Measurements from ENCODE around the gene CCT6A. TPM values are rescaled to one million over a fixed set of nuclear protein-coding genes. Genes with fewer than 3 reads are reported as not detected.
"Not testable (repeated sequence)": the region's sequence is repeated elsewhere in the genome, so short reads cannot be mapped to it uniquely, and the experiment has no call there.

CCT6A gene, protein sequence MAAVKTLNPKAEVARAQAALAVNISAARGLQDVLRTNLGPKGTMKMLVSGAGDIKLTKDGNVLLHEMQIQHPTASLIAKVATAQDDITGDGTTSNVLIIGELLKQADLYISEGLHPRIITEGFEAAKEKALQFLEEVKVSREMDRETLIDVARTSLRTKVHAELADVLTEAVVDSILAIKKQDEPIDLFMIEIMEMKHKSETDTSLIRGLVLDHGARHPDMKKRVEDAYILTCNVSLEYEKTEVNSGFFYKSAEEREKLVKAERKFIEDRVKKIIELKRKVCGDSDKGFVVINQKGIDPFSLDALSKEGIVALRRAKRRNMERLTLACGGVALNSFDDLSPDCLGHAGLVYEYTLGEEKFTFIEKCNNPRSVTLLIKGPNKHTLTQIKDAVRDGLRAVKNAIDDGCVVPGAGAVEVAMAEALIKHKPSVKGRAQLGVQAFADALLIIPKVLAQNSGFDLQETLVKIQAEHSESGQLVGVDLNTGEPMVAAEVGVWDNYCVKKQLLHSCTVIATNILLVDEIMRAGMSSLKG
- total RNA-seq = 73.5 TPM
- long read RNA-seq, transcript CCT6A-201 (14 exons, 2,719 nt) = major isoform, 231 of 254 reads
- long read RNA-seq, partial matches to known transcripts = 17 of 254 reads
- long read RNA-seq, other reads (novel, unspliced or antisense) = 5 of 254 reads

DNA sequence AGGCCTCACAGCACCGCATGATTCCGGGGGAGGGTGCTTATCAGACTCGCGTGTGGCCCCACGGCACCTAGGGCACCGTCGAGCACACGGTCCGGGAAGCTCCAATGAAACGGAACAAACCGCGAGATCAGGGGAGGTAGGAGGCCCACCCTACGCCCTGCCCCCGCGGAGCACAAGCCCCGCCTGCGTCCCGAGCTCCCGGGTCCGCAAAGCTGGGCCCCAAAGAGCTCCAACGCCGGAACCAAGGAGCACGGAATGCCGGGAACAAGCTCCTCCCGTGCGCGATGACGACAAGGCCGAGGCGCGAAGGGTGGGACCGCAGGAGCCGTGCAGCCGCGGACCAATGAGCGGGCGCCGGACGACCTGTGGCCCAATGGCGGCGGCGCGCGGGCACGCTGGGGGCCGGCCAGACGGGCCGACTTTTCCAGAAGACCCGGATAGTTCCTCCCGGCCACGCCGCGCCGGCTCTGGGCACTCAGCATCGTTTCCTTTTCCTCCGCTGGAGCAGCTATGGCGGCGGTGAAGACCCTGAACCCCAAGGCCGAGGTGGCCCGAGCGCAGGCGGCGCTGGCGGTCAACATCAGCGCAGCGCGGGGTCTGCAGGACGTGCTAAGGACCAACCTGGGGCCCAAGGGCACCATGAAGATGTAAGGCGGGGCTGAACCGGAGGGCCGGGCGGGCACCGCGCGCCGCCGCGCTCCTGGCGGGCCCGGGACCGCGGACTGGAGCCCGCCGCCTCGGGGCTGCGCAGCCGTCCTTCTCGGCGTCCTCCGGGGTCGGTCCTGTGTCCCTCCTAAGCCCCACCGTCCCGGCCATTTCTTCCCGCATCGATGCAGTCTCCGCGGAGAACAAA is at the start of gene CCT6A, which contains the start of gene PSPH:
Gene CCT6A, plus strand, starts transcription at position 427 of the 853 bp plus-strand sequence. Its CDS starts 84 bp downstream, at position 511.
Gene PSPH, minus strand, starts transcription at position 106 of the 853 bp plus-strand sequence. CDS start 30,232 bp downstream, outside the sequence.
- DNase-seq (peak; percentile 99), ATAC-seq (peak; percentile 100)
- intact Hi-C loops (cut with micrococcal nuclease) = no loop called here

DNA sequence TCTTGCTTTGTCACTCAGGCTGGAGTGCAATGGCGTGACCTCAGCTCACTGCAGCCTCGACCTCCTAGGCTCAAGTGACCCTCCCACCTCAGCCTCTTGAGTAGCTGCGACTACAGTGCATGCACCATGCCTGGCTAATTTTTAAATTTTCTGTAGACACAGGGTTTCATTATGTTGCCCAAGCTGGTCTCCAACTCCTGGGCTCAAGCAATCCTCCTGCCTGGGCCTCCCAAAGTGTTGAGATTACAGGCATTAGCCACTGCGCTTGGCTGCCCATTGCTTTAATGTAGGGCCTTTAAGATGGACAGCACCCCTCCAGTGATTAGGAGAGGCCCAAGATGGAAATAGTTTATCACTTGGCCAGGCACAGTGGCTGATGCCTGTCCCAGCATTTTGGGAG is 47.8 kb upstream of the CCT6A start:
- ATAC-seq = no peak
- no peak for DNase-seq
- intact Hi-C loops (cut with micrococcal nuclease) = no loop called here

DNA sequence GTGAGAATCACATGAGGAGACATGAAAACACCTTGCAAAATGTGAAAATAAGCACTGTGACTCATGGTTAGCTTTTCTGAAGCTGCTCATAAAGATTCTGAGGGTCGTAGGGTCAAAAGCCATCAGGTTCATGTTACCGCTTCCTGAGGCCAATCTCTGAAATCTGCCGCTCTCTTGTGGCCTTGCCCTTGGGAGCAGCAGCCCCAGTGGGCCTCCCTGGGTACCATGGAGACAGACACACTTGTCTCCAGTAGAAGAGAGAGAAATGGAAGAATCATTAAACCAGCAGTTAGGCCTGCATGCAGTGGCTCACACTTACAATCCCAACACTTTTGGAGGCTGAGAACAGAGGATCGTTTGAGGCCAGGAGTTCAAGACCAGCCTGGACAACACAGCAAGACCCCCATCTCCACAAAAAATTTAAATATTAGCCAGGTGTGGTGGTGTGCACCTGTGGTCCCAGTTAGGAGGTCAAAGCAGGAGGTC is 44.4 kb upstream of the CCT6A start:
- ATAC-seq = no peak
- intact Hi-C loops (cut with micrococcal nuclease) = no loop called here
- DNase-seq = no peak

DNA sequence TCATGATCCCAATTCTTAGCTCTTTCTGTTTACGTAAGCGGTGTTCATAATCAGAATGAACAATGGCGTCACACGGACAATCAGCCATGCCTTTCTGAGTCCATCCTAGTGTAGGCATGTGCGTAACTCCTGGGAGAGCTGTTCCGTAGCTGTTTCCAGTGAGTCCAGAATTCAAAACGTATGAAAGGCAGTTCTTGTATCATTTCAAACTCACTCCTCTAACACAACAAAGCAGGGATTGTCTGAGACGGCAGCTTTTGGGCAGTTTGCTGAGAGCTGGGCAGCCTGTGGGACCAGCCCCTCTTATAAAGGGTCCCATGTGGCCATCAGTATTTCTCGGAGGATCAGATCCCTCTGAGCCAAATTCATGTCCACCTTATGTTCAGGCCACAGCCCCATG is 43.7 kb upstream of the CCT6A start:
- DNase-seq = no peak
- intact Hi-C loops (cut with micrococcal nuclease) = no loop called here
- no peak for ATAC-seq

DNA sequence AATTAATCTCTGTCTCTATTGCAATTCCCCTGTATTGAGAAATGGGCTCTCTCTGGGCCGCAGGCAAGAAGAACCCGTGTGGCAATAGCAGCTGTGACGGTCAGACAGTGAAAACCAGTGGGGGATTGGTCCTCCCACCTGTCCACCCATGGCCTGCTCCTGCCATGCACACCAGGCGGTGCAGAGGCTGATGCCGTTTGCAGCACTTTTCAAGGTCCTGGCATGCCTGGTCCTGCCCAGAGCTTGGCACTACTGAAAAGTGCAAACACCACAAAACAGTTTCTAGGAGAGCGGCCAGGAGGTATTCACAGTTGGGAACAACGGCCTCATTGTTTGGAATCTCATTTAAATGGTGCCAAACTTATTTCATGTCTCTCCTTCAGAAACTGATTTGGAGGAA is 41.9 kb upstream of the CCT6A start:
- DNase-seq (no peak), ATAC-seq (peak; percentile 75)
- intact Hi-C loops (cut with micrococcal nuclease) = no loop called here

DNA sequence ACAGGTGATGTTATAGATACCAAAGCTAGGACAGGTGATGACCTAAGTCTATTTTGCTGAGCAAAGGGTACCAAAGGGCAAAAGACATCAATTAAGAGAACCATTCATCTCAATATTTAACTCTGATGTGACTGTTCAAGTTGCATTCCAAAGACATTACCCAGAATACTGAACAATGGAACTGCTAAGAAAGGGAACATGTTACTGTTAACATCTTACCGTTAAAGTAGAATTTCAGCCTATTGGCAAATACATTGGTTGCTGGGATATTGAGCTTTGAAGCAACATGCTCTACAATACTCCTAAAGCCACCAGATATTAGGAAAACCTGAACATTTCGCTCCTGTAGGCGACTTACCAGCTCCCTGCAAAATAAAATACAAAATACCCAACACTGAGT is 34.5 kb upstream of the CCT6A start:
- ATAC-seq; DNase-seq; intact Hi-C loops (cut with micrococcal nuclease): not testable (repeated sequence)

DNA sequence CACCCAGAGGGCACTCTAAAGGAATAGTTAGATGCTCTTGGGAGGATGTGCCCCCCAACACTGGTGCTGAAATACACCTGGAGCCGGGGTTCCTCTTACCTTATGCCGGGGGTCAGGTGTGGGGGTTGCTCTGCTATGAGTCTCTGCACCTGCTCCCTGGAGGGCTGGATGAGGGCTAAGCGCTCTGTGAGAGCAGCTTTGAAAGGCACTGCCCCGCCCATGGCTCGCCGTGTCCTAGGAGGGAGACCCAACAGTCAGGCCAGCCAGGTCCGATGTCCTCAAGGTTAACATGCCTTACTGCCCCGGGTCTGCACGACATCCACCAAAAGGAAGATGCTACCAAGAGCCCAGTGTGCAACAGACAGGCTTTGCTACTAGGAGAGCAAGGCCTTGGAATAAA is 32.1 kb upstream of the CCT6A start:
- intact Hi-C loops (cut with micrococcal nuclease) = no loop called here
- DNase-seq (no peak), ATAC-seq (no peak)

DNA sequence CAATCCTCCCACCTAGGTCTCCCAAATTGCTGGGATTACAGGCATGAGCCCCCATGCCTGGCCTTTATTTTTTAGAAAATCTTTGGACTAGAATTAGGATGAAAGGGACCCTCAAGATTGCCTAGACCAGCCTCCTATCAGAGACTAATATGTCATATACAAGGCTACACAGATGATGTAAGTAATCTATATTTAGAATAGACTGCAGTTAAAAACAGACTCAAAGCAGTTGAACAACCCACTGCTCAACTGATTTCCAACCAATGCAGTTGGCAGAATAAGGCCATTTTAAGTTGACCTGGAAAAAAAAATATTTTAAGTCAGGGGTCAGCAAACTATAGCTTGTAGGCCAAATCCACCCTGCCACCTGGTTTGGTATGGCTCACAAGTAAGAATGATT is 28.1 kb upstream of the CCT6A start:
- intact Hi-C loops (cut with micrococcal nuclease) = no loop called here
- ATAC-seq (peak; percentile 69), DNase-seq (no peak)

DNA sequence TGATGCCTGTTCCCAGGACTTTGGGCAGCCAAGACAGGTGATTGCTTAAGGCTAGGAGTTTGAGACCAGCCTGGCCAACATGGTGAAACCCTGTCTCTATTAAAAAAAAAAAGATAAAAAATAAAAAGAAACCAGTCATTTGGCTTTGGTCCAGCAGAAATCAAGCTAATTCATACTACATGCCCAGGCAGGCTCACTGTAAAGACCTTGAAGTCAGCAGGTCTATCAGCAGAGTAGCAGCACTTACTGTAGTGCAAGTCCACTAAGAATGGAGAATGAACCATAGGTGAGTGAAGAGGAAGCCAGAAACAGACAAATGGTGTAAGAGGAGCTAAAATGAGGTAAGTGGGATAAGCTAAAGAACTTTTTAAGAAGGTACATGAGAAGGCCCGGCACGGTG is 25.0 kb upstream of the CCT6A start:
- no peak for DNase-seq
- ATAC-seq = no peak
- intact Hi-C loops (cut with micrococcal nuclease) = no loop called here

DNA sequence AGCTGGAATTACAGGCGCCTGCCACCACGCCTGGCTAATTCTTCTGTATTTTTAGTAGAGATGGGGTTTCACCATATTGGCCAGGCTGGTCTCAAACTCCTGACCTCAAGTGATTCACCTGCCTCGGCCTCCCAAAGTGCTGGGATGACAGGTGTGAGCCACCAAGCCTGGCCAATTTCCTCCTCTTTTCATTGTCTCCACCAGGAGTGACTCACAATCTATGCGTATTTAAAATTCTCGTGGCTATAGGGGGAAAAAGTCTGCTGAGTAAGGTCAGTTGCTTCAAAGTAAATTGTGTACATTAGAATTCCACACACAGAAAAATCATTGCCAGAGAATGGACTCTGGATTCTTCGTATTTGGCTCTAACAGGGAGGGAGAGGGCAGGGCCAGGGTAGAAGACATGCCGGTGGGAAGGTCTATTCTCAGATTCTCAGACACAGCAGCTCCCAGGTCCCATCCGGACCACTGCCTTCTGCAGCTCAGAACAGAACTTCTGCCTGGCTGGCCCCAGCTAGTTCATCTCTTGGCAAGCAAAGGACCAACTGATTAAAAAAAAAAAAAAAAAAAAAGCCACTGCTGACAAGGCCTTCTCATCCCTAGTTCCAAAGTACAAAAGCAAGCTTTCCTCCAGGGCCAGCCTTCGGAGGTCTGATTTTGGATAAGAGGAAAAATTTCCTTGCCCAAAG is 22.5 kb upstream of the CCT6A start:
- intact Hi-C loops (cut with micrococcal nuclease) = no loop called here
- DNase-seq = no peak
- ATAC-seq = no peak

DNA sequence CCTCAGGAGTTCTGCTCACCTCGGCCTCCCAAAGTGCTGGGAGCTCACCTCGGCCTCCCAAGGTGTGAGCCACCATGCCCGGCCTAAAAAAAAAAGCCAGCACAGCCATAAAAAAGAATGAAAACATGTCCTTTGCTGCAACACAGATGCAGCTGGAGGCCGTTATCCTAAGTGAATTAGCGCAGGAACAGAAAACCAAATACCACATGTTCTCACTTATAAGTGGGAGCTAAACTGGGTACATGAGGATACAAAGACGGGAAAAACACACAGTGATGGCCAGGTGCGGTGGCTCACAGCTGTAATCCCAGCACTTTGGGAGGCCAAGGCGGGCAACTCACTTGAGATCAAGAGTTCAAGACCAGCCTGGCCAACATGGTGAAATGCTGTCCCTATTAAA is 21.2 kb upstream of the CCT6A start:
- DNase-seq = no peak
- ATAC-seq = no peak

DNA sequence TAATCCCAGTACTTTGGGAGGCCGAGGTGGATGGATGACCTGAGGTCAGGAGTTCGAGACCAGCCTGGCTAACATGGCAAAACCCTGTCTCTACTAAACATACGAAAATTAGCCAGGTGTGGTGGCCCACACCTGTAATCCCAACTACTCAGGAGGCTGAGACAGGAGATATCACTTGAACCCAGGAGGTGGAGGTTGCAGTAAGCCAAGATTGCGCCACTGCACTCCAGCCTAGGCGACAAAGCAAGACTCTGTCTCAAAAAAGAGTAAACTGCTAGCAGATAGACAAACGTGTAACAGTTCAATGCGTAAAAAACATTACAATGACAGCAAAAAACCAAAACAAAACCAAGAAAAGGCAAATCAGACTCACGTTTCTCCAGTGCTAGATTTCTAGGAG is 20.0 kb upstream of the CCT6A start:
- DNase-seq; intact Hi-C loops (cut with micrococcal nuclease); ATAC-seq: not testable (repeated sequence)

More for the DNA sequence above, 21.2 kb upstream of the CCT6A start:
- intact Hi-C loops (cut with micrococcal nuclease) = no loop called here

DNA sequence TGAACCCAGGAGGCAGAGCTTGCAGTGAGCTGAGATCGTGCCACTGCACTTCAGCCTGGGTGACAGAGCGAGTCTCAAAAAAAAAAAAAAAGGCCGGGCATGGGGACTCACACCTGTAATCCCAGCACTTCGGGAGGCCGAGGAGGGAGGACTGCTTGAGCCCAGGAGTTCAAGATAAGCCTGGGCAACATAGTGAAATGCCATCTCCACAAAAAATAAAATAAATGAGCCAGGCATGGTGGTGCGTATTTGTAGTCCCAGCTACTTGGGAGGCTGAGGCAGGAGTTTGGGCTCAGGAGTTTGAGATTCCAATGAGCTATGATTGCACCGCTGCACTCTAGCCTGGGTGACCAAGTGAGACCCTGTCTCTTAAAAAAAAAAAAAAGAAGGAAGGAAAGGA is 19.0 kb upstream of the CCT6A start:
- ATAC-seq; intact Hi-C loops (cut with micrococcal nuclease); DNase-seq: not testable (repeated sequence)

DNA sequence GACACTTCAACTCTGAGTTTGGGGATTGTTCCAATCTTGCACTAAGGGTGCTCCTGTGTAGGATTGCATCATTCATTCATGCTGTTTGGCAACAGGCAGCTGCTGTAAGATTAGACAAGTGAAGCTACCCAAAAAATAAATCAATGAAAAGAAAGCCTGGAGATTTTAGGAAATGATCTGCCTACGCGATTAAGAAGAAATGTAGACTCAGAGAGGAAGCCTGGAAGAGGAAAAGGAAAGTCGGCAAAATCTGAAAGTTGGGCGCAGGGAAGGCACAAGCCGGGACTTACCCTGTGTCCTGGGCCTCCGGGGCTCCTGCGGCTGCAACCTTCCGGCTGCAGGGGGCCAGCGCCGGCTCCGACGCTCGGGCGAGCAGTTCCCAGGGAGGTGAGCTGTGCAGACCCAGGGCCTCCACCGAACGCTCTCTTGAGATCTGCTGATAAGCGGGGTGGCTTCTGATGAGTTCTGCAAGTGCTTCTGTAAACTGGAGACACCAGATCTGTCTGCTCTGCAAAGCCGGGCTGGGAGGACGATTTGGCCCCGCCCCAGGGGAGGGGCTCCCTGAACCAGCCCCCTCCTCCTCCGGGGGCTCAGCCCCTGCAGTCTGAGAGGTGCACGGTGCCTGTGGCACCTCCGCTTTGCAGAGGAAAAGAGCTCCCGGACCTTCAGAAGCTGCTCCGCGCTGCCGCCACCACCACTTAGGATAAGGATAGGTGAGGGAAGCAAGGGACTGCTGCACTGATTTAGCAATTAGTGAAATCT is 17.7 kb upstream of the CCT6A start:
- DNase-seq (peak; percentile 66), ATAC-seq (peak; percentile 91)
- intact Hi-C loops (cut with micrococcal nuclease) = no loop called here

DNA sequence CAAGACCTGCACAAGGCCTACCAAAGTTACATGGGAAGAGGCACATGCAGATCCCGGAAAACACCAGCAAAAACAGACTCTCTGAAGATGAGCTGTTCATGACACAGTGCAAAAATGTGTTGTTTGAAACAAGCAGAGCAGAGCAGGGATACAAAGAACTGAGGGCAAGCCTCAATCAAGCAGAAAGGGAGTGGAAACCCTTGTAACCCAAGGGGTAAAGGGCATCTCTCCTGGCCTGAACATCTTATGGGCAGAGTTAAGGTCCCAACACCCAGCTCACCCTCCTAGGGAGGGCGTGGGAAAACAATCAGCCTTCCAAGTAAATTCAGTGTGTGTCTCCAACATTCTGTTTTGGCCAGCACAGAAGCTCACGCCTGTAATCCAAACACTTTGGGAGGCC is 10.8 kb upstream of the CCT6A start:
- DNase-seq (no peak), ATAC-seq (no peak)
- intact Hi-C loops (cut with micrococcal nuclease) = no loop called here

DNA sequence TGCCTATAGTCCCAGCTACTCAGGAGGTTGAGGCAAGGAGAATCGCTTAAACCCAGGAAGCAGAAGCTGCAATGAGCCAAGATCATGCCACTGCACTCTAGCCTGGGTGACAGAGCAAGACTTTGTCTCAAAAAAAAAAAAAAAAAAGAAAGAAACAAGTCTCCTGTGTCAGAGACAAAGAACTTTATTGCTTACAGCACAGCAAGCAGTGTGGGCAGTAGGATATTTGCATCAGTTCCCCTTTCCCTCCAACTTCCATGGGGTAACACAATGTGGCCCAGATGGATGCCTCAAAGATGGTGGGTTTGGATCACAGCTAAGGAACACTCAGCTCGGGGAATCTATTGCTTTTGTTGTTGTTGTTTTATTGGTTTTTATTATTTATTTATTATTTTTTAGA is 5.8 kb upstream of the CCT6A start:
- ATAC-seq; intact Hi-C loops (cut with micrococcal nuclease); DNase-seq: not testable (repeated sequence)

DNA sequence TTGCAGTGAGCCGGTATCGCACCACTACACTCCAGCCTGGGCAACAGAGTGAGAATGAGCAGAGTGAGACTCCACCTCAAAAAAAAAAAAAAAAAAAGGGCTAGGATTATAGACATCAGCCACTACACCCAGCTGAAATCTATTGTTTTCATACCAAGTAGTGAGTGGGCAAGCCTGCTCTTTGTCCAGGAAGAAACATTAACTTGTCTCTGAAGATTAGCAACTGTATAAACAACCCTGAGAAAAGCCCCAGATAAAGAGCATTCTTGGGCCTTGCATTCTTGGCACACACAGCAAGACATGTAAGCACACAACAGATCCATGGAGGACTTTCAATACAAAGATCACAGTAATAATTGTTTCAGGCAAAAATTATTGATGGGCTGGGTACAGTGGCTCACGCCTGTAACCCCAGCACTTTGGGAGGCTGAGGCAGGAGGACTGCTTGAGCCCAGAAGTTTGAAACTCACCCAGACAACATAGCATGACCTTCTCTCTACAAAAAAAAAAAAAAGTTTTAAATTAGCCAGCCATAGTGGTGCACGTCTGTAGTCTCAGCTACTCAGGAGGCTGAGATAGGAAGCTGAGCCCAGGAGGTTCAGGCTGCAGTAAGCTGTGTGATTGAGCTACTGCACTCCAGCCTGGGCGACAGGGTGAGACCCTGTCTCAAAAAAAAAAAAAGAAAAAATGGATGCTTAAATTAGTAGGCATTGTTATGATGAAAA is 4.7 kb upstream of the CCT6A start:
- ATAC-seq (no peak), DNase-seq (no peak)
- intact Hi-C loops (cut with micrococcal nuclease) = no loop called here
